Kidney glomerular epithelial cell (primary cell): ENCODE data around the gene LRRK1.

ENCODE experiments used
- DNase-seq: peaks from one replicate; lab custom pipeline; 2025; lab: John Stamatoyannopoulos, UW

The LRRK1 gene

GRCh38 chr15:100932676-100933348 is 13.7 kb downstream of the LRRK1 start:
- no peak for DNase-seq

- DNase-seq, result no peak
These were observed 15.0 kb downstream of the LRRK1 start for GRCh38 chr15:100934166-100934565.

- no peak for DNase-seq
These were observed 15.6 kb downstream of the LRRK1 start for GRCh38 chr15:100934726-100935125.

GRCh38 chr15:100937171-100937570 is 18.0 kb downstream of the LRRK1 start:
- DNase-seq, result no peak

GRCh38 chr15:100939791-100940190 is 20.6 kb downstream of the LRRK1 start:
- no peak for DNase-seq

- no peak for DNase-seq
These were observed 21.7 kb downstream of the LRRK1 start for GRCh38 chr15:100940767-100941379.

- no peak for DNase-seq
These were observed 22.4 kb downstream of the LRRK1 start for GRCh38 chr15:100941536-100941935.

- DNase-seq, result no peak
These were observed 23.7 kb downstream of the LRRK1 start for GRCh38 chr15:100942656-100943425.

- DNase-seq, result no peak
These were observed 25.2 kb downstream of the LRRK1 start for GRCh38 chr15:100944244-100944895.

GRCh38 chr15:100944986-100945385 is 25.8 kb downstream of the LRRK1 start:
- DNase-seq, result no peak

GRCh38 chr15:100947760-100948429 is 28.7 kb downstream of the LRRK1 start:
- no peak for DNase-seq

- DNase-seq, result no peak
These were observed 29.2 kb downstream of the LRRK1 start for GRCh38 chr15:100948430-100948762.

GRCh38 chr15:100949691-100950090 is 30.5 kb downstream of the LRRK1 start:
- no peak for DNase-seq

- no peak for DNase-seq
These were observed 32.8 kb downstream of the LRRK1 start for GRCh38 chr15:100951965-100952364.

- no peak for DNase-seq
These were observed 33.4 kb downstream of the LRRK1 start for GRCh38 chr15:100952566-100952965.

GRCh38 chr15:100958326-100959065 is 39.3 kb downstream of the LRRK1 start:
- DNase-seq, result peak; percentile 26

- DNase-seq, result no peak
These were observed 40.2 kb downstream of the LRRK1 start for GRCh38 chr15:100959066-100960050.

- DNase-seq, result no peak
These were observed 47.8 kb downstream of the LRRK1 start for GRCh38 chr15:100966997-100967396.

GRCh38 chr15:100968050-100968966 is 49.2 kb downstream of the LRRK1 start:
- DNase-seq, result peak; percentile 36
